ENCODE measurements around the gene NFKBIZ. TPM values are rescaled to one million over a fixed set of nuclear protein-coding genes. Genes with fewer than 3 reads are reported as not detected.

Gene NFKBIZ
- total and polyA plus RNA-seq, 2 donors (not counting 3 experiments of a cell fraction or from before 2014, with no cell fraction given): 17.5 to 28.9 TPM

- no peaks in the 10 kb centered on the region for H3K9me1 ChIP-seq (replicated peaks; ENCODE audit: control insufficient read depth, extremely low read depth, insufficient read depth, low read length)
- FAIRE-seq (peak; percentile 90), DNase-seq (ENCODE audit: low read depth, low spot score) (peak; percentile 69)
- H3K36me3 ChIP-seq (ENCODE audit: control insufficient read depth in 2 of 2, extremely low read depth in 1 of 2, insufficient read depth in 2 of 2, low read length in 2 of 2): no peaks in the 10 kb centered on the region
- H4K20me1 ChIP-seq (replicated peaks; ENCODE audit: control insufficient read depth, extremely low read depth, insufficient read depth, low read length): no peaks in the 10 kb centered on the region
- no peaks in the 10 kb centered on the region for H3K9me3 ChIP-seq (replicated peaks; ENCODE audit: control insufficient read depth, insufficient read depth, low read length)
- H3K4me1 ChIP-seq (ENCODE audit: control insufficient read depth, extremely low read depth, insufficient read depth, low read length): peaks cover 14% of the 10 kb centered on the region
- peak overlapping the region; percentile 29 for H3K9ac ChIP-seq (replicated peaks; ENCODE audit: extremely low read depth, insufficient read depth, low read length)
- H3K27me3 ChIP-seq (ENCODE audit: control insufficient read depth in 2 of 2, insufficient read depth in 2 of 2, low read length in 2 of 2): no peaks in the 10 kb centered on the region
- CTCF ChIA-PET: interaction anchor here (0.7 to 12.9 kb wide), 15 partner anchors 11 to 727 kb away, joined by 3 to 358 read pairs (median 4); no protein-coding TSS in a partner anchor
- TF ChIP-seq MAX (IDR thresholded peaks at IDR 0.05; ENCODE audit: insufficient read depth, insufficient read length) (no peak), MYC (IDR thresholded peaks at IDR 0.05; ENCODE audit: low read depth, low read length) (no peak), POLR2AphosphoS5 (IDR thresholded peaks at IDR 0.05; ENCODE audit: insufficient read depth, low read depth, low read length) (no peak), FOS (IDR thresholded peaks at IDR 0.05; ENCODE audit: borderline replicate concordance, insufficient read depth, low read length) (no peak), CTCF (IDR thresholded peaks at IDR 0.05; ENCODE audit: extremely low read depth in 1 of 2, insufficient read depth in 1 of 2, low read depth in 1 of 2, low read length in 2 of 2) (peak; percentile 51 to 59), JUN (IDR thresholded peaks at IDR 0.05; ENCODE audit: borderline replicate concordance, insufficient read depth, insufficient read length, low read depth) (peak; percentile 3), POLR2A (IDR thresholded peaks at IDR 0.05; ENCODE audit: low read depth, low read length) (no peak), EZH2 (IDR thresholded peaks at IDR 0.05; ENCODE audit: borderline replicate concordance, low read depth, low read length, severe bottlenecking) (no peak)
- H3K27ac ChIP-seq (ENCODE audit: insufficient read depth, low read depth, low read length): peak overlapping the region; percentile 60
- POLR2A ChIA-PET: interaction anchor here (1.3 kb wide), 1 partner anchor 40 kb away, joined by 4 read pairs; the partner anchor contains the start of gene NFKBIZ
- no TSS peak for BruUV-seq (replicated peaks)
- no peak overlapping the region for H3K4me3 ChIP-seq (replicated peaks in 1 of 3; ENCODE audit: insufficient read depth in 1 of 3, low read depth in 1 of 3, low read length in 3 of 3)
- intact Hi-C loops (cut with micrococcal nuclease) (loop anchor here (1.0 to 5.0 kb wide), 4 partner anchors 416 to 863 kb away; no protein-coding TSS in a partner anchor), dilution Hi-C loops (cut with MboI; ENCODE audit: extremely low pct_ligation_motif_present, low sequenced_read_pairs) (no loop called here)
- H3K79me2 ChIP-seq (ENCODE audit: control insufficient read depth, insufficient read depth, low read length): no peaks in the 10 kb centered on the region
- peak overlapping the region; percentile 46 for H3K4me2 ChIP-seq (ENCODE audit: insufficient read depth, low read length)
- H2AFZ ChIP-seq (ENCODE audit: low read depth, low read length): no peak overlapping the region
Observed at GRCh38 chr3:101809178-101810021, 39.9 kb upstream of the NFKBIZ start.
